SIG-M5 treated with dmso at 0.1 percent for 504 hours (cell line): ENCODE measurements around the gene CCR7.

Experiments used
- DNase-seq: peaks from one replicate; lab custom pipeline; 2025; ENCODE audit not compliant: unreplicated experiment; lab: John Stamatoyannopoulos, UW

CCR7 gene

GRCh38 chr17:40519089-40519775 is 46.0 kb downstream of the CCR7 start:
- DNase-seq: no peak

GRCh38 chr17:40518401-40519088 is 46.7 kb downstream of the CCR7 start:
- no peak for DNase-seq

GRCh38 chr17:40517981-40518380 is 47.3 kb downstream of the CCR7 start:
- no peak for DNase-seq

GRCh38 chr17:40517286-40517662 is 48.0 kb downstream of the CCR7 start:
- no peak for DNase-seq

GRCh38 chr17:40516581-40517285 is 48.5 kb downstream of the CCR7 start:
- peak; percentile 39 for DNase-seq

GRCh38 chr17:40515491-40516041 is 49.7 kb downstream of the CCR7 start:
- DNase-seq: no peak

GRCh38 chr17:40515011-40515410 is 50.3 kb downstream of the CCR7 start:
- DNase-seq: no peak

GRCh38 chr17:40514013-40514875 is 51.0 kb downstream of the CCR7 start:
- no peak for DNase-seq

- DNase-seq: no peak
Measured at GRCh38 chr17:40511667-40512220, 53.5 kb downstream of the CCR7 start.

GRCh38 chr17:40511136-40511535 is 54.1 kb downstream of the CCR7 start:
- DNase-seq: no peak

GRCh38 chr17:40510328-40510648 is 55.0 kb downstream of the CCR7 start:
- no peak for DNase-seq

GRCh38 chr17:40509626-40510327 is 55.5 kb downstream of the CCR7 start:
- no peak for DNase-seq

GRCh38 chr17:40506786-40507185 is 58.5 kb downstream of the CCR7 start:
- DNase-seq: no peak
